Stimulated activated CD4-positive, alpha-beta T cell treated with anti-CD3 and anti-CD28 coated beads, Interleukin-4, amount 100 ng/mL, for 1 hour (primary cell): Measurements from ENCODE around the gene SPCS2.
"Not testable (repeated sequence)": the region's sequence is repeated elsewhere in the genome, so short reads cannot be mapped to it uniquely, and the experiment has no call there.

ENCODE experiments used
- DNase-seq: peaks from one replicate; pipeline ENCODE4 v3.0.0-alpha.2; 2020

The SPCS2 gene

DNA sequence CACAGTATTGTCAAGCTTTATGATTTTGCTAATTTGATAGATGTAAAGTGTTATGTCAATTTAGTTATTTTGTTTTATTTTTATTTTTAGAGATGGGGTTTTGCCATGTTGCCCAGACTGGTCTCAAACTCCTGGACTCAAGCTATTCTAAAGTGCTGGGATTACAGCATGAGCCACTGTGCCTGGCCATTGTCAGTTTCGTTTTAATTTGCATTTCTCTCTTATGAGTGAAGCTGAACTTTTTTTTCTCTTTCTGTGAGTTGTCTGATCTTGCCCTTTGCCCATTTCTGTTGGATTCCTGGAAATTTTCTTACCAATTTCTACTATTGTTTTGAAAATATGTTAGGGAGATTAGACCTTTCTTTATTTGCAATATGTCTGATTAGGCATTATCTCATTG lies 55.1 kb downstream of the SPCS2 start:
- no peak for DNase-seq

GRCh38 chr11:75011357-75011756 lies 62.3 kb downstream of the SPCS2 start:
- DNase-seq: no peak

GRCh38 chr11:75011872-75012271 lies 62.8 kb downstream of the SPCS2 start:
- DNase-seq: no peak

DNA sequence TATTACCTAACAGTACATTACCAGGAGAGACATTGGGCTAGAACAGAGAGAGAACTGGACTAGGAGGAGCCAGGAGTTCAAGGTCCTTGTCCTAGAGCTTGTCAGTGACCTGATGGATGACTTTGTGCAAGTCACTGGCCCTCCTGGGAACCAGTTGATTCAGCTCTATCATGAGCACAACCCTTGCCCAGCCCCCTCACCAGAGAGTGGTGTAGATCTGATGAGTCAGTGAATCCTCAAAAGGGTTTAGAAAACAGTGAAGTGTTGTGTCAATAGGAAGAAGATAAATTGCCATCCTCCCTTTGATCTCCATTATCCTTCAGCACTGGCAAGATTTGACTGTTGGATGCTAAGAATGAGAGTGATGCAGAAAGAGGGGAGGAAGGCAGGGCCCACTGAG lies 64.0 kb downstream of the SPCS2 start:
- DNase-seq: no peak

DNA sequence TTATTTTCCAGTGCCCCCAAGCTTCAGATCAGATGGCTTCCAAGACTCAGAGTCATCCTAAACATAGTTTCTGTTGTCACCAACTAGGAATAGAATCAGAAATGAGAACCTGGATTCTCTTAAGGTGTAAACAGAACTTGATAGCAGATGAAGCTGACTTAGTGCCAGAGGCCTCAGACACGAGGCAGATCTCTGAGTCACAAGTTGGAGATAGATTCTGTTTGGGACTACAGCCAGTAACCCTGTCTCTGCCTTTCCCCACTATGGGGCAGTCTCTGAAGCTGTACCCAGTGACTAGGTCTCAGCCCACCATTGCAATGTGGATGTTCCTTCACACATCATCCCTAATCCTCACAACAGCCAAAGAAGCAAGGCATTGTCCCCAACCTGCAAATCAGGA lies 65.1 kb downstream of the SPCS2 start:
- DNase-seq: no peak

DNA sequence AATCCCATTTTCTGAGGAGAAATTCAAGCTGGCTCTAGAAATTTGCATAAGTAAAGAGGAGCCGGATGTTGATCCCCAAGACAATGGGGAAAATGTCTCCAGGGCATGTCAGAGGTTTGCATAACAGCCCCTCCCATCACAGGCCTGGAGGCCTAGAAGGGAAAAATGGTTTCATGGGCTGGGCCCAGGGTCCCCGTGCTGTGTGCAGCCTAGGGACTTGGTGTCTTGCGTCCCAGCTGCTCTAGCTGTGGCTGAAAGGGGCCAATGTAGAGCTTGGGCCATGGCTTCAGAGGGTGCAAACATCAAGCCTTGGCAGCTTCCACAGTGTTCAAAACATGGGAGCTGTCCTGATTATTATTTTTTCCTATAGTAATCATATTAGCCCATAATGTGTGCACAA lies 70.1 kb downstream of the SPCS2 start:
- DNase-seq: not testable (repeated sequence)

GRCh38 chr11:75020328-75020727 lies 71.3 kb downstream of the SPCS2 start:
- not testable (repeated sequence) for DNase-seq

- no peak for DNase-seq
These were observed 73.2 kb downstream of the SPCS2 start for GRCh38 chr11:75022296-75022695.

GRCh38 chr11:75022759-75023396 lies 73.8 kb downstream of the SPCS2 start:
- DNase-seq: peak; percentile 74

- no peak for DNase-seq
These were observed 74.5 kb downstream of the SPCS2 start for GRCh38 chr11:75023446-75024067.

DNA sequence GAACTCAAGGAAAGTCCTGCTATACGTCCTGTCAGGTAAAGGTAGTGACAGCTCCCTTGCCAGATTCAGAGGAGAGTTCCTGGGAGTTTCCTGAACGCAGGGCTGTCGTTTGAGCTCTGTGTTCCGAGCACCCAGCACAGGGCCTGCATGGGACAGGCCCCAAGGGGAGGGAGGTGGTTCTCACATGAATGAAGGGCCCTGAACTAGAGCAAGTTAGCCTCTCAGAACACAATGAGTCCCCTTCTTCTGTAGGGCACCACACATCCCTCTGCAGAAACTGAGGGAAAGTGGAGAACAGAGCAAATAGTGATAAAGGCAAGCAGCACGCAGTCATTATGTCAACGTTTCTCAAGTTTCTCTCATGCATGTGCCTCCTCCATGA lies 75.0 kb downstream of the SPCS2 start:
- DNase-seq: no peak

GRCh38 chr11:75024764-75025211 lies 75.7 kb downstream of the SPCS2 start:
- DNase-seq: no peak

DNA sequence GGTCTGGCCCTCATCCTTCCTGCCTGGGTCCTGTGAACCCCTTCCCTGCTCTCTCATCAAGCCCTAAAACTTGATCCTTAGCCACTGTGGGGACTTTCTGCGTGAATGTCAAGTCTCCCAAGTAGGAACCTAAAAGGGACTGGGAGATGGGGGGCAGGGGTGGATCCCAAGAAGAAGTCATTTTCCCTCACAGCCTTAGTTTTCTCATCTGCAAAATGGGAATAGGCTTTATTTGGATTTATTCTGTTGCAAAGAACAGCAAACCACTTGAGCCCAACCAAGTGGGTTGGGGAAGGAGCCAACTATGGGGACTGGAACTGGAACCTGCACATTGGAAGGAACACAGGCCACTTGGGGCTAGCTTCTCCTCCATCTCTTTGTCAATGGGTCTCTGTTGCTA lies 76.5 kb downstream of the SPCS2 start:
- DNase-seq: no peak

DNA sequence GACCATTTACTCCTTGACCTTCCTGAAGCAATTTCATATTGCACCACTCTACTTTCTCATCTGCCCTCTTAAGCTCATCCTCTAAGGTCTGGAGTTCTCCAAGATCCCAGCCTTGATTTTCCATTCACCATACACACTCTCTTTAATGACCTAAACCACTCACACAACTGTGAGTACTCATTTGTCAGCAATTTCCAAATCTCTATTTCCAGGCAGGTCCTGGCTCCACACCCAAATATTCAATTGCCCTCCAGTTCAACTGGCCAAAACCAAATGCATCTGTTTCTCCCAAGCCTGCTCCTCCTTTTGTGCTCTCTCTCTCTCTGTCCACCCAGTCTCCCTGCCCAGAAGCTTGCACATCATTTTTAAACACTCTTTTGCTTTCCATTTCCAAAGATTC lies 79.3 kb downstream of the SPCS2 start:
- DNase-seq: no peak
